Central memory CD4-positive, alpha-beta T cell (primary cell): ENCODE data around the gene NRSN2.

Experiments
- DNase-seq: peaks from one replicate; pipeline ENCODE4 v3.0.0; 2022

Gene NRSN2

GRCh38 chr20:397432-398237 lies 50.7 kb downstream of the NRSN2 start:
- DNase-seq: no peak

- no peak for DNase-seq
Observed at GRCh38 chr20:399182-399707, 52.3 kb downstream of the NRSN2 start.

GRCh38 chr20:400128-400453 lies 53.2 kb downstream of the NRSN2 start:
- no peak for DNase-seq

GRCh38 chr20:400454-401275 lies 53.8 kb downstream of the NRSN2 start:
- no peak for DNase-seq

GRCh38 chr20:401682-402495 lies 55.0 kb downstream of the NRSN2 start:
- DNase-seq: no peak

- DNase-seq: no peak
Observed at GRCh38 chr20:402496-402885, 55.6 kb downstream of the NRSN2 start.

GRCh38 chr20:402898-403581 lies 56.1 kb downstream of the NRSN2 start:
- no peak for DNase-seq

GRCh38 chr20:403582-403957 lies 56.7 kb downstream of the NRSN2 start:
- DNase-seq: no peak

- no peak for DNase-seq
Observed at GRCh38 chr20:404088-404487, 57.2 kb downstream of the NRSN2 start.
